GM12878 (cell line): ENCODE results near the gene TPPP.

Experiments used
- CREB1 ChIP-seq: IDR thresholded peaks from 2 replicates; pipeline ENCODE4 v1.6.1; 2012; ENCODE audit warnings: low read depth, mild to moderate bottlenecking, inconsistent platforms
- EGR1 ChIP-seq, 2 experiments: IDR thresholded peaks; 1 replicate in 1 of 2; 2 replicates in 1 of 2; pipeline ENCODE4 v1.6.1; 2011 to 2012; ENCODE audit warnings: low read depth in 2 of 2, low read length in 2 of 2, borderline replicate concordance in 1 of 2, mild to moderate bottlenecking in 1 of 2, moderate library complexity in 1 of 2
- EP300 ChIP-seq, 2 experiments: fragments of 150-350 bp in 1 of 2; IDR thresholded peaks; 2 replicates each; pipeline ENCODE4 v1.6.1; 2011 to 2012; ENCODE audit warnings: low read depth in 2 of 2, low read length in 2 of 2, borderline replicate concordance in 1 of 2, improper control_type of control experiment in 1 of 2, inconsistent platforms in 1 of 2; ENCODE audit not compliant: control insufficient read depth in 1 of 2
- EZH2 ChIP-seq: IDR thresholded peaks from 2 replicates; pipeline ENCODE4 v1.6.1; 2012; ENCODE audit warnings: low read depth, mild to moderate bottlenecking, control low read depth, inconsistent platforms, low read length, borderline replicate concordance; ENCODE audit not compliant: control insufficient read depth
- FOS ChIP-seq: IDR thresholded peaks from 3 replicates; pipeline ENCODE4 v1.6.1; 2011; ENCODE audit warnings: borderline replicate concordance; ENCODE audit not compliant: insufficient read length; ENCODE audit errors: extremely low read depth
- FOXM1 ChIP-seq: IDR thresholded peaks from 2 replicates; pipeline ENCODE4 v1.6.1; 2012; ENCODE audit warnings: low read depth, mild to moderate bottlenecking, inconsistent platforms, low read length, moderate library complexity
- HCFC1 ChIP-seq: fragments of 150-350 bp; IDR thresholded peaks from 2 replicates; pipeline ENCODE4 v1.6.1; 2014; ENCODE audit warnings: low read length
- RCOR1 ChIP-seq: conservative IDR thresholded peaks from 2 replicates; pipeline ENCODE4 v1.6.1; 2012; ENCODE audit warnings: low read depth, low read length, improper control_type of control experiment
- ZNF274 ChIP-seq: IDR thresholded peaks from one replicate; pipeline ENCODE4 v1.8.0; 2011; ENCODE audit not compliant: insufficient read length, insufficient read depth
- TF ChIP-seq, protein P1 (sequence below): fragments of 450-650 bp; conservative IDR thresholded peaks from 2 replicates; pipeline ENCODE4 v1.6.1; 2017; ENCODE audit warnings: mild to moderate bottlenecking, moderate library complexity
- TF ChIP-seq, protein P2 (sequence below): IDR thresholded peaks from 2 replicates; pipeline ENCODE4 v1.6.1; 2012; ENCODE audit warnings: low read length, inconsistent platforms
- TF ChIP-seq, protein P3 (sequence below), 3 experiments: IDR thresholded peaks in 2 of 3; conservative IDR thresholded peaks in 1 of 3; 2 replicates each; pipeline ENCODE4 v1.5.1; 2011; ENCODE audit warnings: low read depth in 3 of 3, low read length in 3 of 3, mild to moderate bottlenecking in 3 of 3, control low read depth in 2 of 3, moderate library complexity in 2 of 3, inconsistent platforms in 1 of 3, mixed read lengths in 1 of 3; ENCODE audit not compliant: control insufficient read depth in 2 of 3, insufficient read depth in 1 of 3; ENCODE audit errors: extremely low read depth in 1 of 3
- TF ChIP-seq, protein P4 (sequence below): IDR thresholded peaks from 2 replicates; pipeline ENCODE4 v1.6.1; 2011; ENCODE audit warnings: low read depth, low read length, improper control_type of control experiment, borderline replicate concordance

DNA sequence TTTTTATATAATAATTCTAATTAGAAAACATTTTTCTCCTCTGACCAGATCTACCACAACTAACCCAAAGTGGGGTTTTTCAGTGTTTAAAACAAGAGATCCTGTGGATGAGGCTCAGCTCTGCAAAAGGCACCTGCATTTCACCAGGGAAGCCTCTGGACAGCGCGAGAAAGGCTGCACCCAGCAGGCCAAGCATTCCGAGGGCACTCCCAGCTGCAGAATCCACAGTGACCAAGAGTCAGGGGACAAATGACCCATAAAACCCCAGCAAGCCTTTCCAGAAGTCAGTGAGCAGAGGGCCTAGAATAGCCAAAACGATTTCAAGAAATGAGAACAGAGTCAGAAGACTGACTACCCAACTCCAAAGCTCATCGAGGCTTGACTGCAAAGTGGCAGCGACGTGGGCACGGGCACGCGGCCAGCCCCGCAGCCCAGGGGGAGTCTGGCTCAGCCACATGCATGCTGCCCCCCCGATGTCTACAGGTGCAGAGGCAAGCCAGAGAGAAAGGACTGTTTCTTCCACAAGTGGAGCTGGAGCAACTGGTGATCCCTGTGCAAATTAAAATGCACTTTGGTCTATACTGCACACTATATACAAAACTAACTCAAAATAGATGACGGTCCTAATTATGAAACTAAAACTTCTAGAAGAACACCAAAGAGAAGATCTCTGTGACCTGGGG lies 26.2 kb downstream of the TPPP start:
- TF ChIP-seq EZH2, result no peak
- TF ChIP-seq RCOR1, result no peak
- TF ChIP-seq CREB1, result no peak
- no peak for TF ChIP-seq ZNF274
- TF ChIP-seq EGR1 (IDR thresholded peaks at IDR 0.05; ENCODE audit: borderline replicate concordance in 1 of 2, low read depth in 2 of 2, low read length in 2 of 2), result no peak
- TF ChIP-seq, protein P1, sequence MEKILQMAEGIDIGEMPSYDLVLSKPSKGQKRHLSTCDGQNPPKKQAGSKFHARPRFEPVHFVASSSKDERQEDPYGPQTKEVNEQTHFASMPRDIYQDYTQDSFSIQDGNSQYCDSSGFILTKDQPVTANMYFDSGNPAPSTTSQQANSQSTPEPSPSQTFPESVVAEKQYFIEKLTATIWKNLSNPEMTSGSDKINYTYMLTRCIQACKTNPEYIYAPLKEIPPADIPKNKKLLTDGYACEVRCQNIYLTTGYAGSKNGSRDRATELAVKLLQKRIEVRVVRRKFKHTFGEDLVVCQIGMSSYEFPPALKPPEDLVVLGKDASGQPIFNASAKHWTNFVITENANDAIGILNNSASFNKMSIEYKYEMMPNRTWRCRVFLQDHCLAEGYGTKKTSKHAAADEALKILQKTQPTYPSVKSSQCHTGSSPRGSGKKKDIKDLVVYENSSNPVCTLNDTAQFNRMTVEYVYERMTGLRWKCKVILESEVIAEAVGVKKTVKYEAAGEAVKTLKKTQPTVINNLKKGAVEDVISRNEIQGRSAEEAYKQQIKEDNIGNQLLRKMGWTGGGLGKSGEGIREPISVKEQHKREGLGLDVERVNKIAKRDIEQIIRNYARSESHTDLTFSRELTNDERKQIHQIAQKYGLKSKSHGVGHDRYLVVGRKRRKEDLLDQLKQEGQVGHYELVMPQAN, result no peak
- no peak for TF ChIP-seq HCFC1
- TF ChIP-seq FOS, result no peak
- no peak for TF ChIP-seq EP300 (IDR thresholded peaks at IDR 0.05; ENCODE audit: borderline replicate concordance in 1 of 2, control insufficient read depth in 1 of 2, low read depth in 2 of 2, low read length in 2 of 2)
- TF ChIP-seq, protein P2, sequence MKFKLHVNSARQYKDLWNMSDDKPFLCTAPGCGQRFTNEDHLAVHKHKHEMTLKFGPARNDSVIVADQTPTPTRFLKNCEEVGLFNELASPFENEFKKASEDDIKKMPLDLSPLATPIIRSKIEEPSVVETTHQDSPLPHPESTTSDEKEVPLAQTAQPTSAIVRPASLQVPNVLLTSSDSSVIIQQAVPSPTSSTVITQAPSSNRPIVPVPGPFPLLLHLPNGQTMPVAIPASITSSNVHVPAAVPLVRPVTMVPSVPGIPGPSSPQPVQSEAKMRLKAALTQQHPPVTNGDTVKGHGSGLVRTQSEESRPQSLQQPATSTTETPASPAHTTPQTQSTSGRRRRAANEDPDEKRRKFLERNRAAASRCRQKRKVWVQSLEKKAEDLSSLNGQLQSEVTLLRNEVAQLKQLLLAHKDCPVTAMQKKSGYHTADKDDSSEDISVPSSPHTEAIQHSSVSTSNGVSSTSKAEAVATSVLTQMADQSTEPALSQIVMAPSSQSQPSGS, result no peak
- TF ChIP-seq, protein P3, sequence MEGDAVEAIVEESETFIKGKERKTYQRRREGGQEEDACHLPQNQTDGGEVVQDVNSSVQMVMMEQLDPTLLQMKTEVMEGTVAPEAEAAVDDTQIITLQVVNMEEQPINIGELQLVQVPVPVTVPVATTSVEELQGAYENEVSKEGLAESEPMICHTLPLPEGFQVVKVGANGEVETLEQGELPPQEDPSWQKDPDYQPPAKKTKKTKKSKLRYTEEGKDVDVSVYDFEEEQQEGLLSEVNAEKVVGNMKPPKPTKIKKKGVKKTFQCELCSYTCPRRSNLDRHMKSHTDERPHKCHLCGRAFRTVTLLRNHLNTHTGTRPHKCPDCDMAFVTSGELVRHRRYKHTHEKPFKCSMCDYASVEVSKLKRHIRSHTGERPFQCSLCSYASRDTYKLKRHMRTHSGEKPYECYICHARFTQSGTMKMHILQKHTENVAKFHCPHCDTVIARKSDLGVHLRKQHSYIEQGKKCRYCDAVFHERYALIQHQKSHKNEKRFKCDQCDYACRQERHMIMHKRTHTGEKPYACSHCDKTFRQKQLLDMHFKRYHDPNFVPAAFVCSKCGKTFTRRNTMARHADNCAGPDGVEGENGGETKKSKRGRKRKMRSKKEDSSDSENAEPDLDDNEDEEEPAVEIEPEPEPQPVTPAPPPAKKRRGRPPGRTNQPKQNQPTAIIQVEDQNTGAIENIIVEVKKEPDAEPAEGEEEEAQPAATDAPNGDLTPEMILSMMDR (IDR thresholded peaks at IDR 0.05 in 2 of 3, conservative IDR thresholded peaks at IDR 0.05 in 1 of 3; ENCODE audit: control insufficient read depth in 2 of 3, extremely low read depth in 1 of 3, insufficient read depth in 1 of 3, low read depth in 3 of 3, low read length in 3 of 3), result no peak
- no peak for TF ChIP-seq FOXM1
- TF ChIP-seq, protein P4, sequence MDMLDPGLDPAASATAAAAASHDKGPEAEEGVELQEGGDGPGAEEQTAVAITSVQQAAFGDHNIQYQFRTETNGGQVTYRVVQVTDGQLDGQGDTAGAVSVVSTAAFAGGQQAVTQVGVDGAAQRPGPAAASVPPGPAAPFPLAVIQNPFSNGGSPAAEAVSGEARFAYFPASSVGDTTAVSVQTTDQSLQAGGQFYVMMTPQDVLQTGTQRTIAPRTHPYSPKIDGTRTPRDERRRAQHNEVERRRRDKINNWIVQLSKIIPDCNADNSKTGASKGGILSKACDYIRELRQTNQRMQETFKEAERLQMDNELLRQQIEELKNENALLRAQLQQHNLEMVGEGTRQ, result no peak
